HG02981 (cell line): ENCODE measurements around the gene SMIM5.
A peak's percentile ranks its signal among the peaks of the same experiment; 100 is the strongest.

Source experiments
- ATAC-seq: cut with Tn5 transposase; IDR thresholded peaks from one replicate; pipeline ENCODE4 v1.9.1; 2021; ENCODE audit warnings: mild to moderate bottlenecking, moderate library complexity; ENCODE audit not compliant: unreplicated experiment

SMIM5 gene

DNA sequence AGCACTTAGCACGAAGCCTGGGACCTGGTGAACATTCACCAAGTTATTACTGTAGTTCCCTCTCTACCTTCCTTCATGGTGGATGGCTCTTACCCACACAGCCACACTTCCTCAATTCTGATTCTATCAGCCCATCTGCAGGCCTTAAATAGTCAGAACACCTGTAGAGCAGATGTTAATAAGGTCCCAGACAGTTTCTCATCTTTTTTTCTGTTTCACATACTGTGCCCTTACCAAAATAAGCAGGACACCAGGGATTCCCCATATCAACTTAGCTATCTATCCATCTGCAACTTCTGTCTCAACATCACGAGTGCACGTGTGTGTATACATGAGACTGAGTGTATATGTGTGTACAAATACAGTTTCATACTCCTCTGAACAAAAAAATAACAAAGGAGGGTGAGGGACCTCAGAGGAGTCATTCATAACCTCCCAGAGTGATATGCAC is 30.9 kb downstream of the SMIM5 start:
- ATAC-seq: peak; percentile 66

- ATAC-seq: no peak
These were observed 32.7 kb downstream of the SMIM5 start for GRCh38 chr17:75665981-75666380.

DNA sequence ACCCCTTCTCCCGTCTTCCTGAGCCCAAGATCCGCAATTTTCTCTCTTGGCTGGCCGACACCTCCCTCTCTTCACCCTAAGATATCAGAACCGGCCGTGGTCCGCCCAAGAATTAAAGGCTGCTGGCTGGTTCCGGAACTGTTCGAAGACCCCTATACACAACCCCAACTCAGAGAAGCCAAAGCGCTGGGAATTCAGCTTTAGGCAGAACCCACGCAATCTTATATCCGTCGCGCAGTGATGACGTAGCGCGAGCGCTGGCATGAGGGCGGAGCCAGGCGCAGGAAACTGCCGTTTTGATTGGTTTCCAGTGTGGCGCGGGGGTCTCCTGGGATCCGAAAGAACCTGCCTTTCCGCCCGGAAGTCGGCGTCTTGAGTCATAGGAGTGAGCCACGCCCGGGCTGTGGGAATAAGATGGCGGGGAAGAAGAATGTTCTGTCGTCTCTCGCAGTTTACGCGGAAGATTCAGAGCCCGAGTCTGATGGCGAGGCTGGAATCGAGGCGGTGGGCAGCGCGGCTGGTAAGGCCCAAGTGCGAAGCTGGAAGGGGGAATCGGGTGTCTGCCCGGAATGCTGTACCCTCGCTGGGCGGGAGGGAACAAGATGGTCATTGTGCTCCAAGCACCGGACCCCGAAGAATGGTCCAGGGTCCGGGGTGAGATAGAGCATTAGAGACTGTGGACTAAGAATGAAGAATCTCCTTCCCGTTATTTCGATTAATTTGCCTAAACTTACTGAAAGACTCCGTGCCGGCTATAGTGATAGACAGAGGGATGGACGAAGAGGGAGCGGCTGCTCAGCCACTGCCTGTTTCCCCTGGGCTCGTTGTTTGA is 33.9 kb downstream of the SMIM5 start, which contains the start of the genes RECQL5 and SAP30BP:
RECQL5 (minus strand) TSS at position 196 of the 832 bp plus-strand sequence. CDS start 597 bp downstream, outside the sequence.
SAP30BP (plus strand) TSS at position 380 of the 832 bp plus-strand sequence; CDS start at position 415, 35 bp downstream.
- peak; percentile 80 for ATAC-seq

GRCh38 chr17:75667825-75668224 is 34.6 kb downstream of the SMIM5 start:
- no peak for ATAC-seq

- ATAC-seq: no peak
These were observed 35.3 kb downstream of the SMIM5 start for GRCh38 chr17:75668489-75668888.

GRCh38 chr17:75670868-75671267 is 37.6 kb downstream of the SMIM5 start:
- no peak for ATAC-seq

- no peak for ATAC-seq
These were observed 38.8 kb downstream of the SMIM5 start for GRCh38 chr17:75672011-75672410.

GRCh38 chr17:75673487-75673886 is 40.3 kb downstream of the SMIM5 start:
- ATAC-seq: no peak

GRCh38 chr17:75676461-75676860 is 43.2 kb downstream of the SMIM5 start:
- no peak for ATAC-seq

DNA sequence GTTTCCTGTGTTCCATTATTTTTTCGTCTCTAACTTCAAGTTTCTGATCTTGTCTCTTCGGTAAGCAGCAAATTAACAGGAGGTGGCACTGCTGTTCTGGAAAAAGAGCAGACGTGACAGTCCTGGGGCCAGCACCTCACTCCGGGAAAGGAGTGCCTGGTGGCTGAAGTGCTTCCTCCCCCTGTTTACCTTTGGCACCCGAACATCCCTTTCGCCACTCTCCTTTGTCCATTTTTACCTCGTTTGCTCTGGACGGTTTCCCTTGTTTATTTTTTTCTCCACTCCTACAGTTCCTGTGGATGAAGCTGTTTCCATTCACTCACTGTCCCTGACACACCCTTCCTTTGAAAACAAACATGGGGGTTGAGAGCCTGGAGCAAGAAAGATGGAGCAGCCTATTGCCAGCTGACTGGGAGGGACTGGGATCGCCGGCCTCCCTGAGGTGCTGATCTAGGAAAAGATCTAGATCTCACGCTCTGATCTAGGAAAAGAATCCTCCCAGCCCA is 46.5 kb downstream of the SMIM5 start:
- ATAC-seq: no peak

- no peak for ATAC-seq
These were observed 47.2 kb downstream of the SMIM5 start for GRCh38 chr17:75680431-75680830.

DNA sequence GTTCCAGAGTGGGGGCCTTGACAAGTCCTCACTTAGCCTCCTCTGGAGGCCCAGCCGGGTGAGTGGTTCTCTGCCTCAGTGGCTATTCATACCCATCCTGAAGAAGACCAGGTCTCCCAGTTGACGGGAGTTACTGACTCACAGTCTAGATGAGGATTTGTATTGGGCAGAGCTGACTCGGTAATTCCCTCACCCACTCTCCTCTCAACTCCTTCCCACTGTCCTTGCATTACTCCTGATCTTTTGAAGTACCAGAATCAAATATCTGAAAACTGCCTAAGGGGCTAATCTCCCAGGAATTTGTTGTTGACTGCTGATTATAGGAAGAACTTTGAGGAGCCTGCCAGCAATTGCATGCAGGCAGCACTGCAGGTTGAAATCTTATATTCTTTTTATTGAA is 48.1 kb downstream of the SMIM5 start:
- ATAC-seq: no peak

DNA sequence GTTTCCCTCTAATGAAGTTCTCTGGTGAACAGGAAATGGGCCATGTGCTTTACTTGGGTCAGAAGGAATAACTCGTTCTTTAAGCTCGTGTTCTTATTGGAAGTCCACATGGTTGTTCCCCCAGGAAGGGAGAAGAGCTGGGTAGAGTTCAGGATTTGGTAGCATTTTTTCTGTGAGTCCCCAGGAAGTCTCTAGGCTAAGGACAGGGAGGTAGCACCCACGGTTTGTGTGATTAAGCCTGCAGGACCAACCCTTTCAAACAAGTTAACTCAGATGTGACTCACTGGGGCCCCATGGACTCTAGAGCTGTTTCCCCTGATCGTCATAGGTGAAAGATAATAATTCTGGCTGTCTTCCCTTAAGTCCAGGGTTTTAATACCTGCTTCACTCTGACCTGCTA is 50.3 kb downstream of the SMIM5 start:
- no peak for ATAC-seq

DNA sequence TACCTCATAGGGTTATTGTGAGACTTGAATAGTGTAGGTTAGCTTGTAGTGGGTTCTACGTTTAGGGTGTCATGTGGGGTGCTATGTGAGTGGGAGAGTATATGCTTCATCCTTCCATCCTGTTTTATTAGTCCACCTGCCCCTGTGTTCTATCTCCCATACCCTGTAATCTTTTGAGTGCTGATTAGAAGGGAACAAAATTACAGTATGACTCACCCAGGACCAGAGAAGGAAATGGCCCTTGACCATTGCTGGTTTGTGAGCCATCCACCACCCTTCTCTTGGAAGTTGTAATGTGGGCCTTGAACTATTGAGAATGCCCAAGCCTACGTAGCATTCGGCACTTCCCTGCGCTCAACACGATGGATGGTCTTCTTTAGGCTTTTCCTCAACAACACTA is 51.0 kb downstream of the SMIM5 start:
- no peak for ATAC-seq

- ATAC-seq: no peak
These were observed 51.7 kb downstream of the SMIM5 start for GRCh38 chr17:75684924-75685323.

DNA sequence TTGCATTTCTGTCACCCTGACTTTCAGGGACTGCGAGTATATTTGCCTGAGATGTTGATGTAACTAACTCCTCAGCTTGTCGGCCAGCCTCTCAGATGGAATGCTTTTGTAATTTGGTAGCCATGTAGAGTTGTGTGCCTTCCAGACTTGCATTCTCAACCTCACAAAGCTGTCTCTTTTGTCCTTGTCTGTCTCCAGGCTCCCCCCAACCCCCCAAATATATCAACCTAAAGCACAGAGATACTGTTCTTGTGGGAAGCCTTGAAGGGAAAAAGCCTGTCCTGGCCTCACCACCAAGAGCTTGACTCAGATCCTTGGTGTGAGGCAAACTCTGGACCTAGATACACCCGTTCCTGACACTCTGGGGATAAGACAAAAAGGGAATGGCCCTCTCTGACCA is 52.3 kb downstream of the SMIM5 start:
- no peak for ATAC-seq

- ATAC-seq: no peak
These were observed 55.1 kb downstream of the SMIM5 start for GRCh38 chr17:75688209-75688825.

DNA sequence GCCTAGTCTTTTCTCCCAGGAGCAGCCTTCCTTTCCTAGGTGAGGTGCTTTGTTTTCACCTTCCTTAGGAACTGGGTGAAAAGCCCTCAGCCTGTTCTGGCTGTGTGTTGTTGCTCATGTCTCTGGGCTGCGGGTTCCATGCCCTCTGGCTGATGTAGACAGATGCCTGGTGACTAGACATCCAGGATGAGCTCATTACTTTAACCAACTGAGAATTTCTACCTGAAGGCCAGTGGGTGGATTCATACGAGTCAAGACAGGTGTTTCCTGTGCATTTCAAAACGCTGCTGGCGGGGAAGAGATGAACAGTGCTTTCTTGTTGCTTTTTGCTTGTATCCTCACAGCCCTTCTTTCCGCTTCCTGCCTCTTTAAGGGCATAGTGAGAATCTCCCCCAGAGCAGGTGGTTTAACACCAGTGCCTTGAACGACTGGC is 56.2 kb downstream of the SMIM5 start:
- ATAC-seq: no peak
